Colonic mucosa (tissue), 4 donors: Measurements from ENCODE around the gene HBP1. TPM values are rescaled to one million over a fixed set of nuclear protein-coding genes. Genes with fewer than 3 reads are reported as not detected.
"Not testable (repeated sequence)": the region's sequence is repeated elsewhere in the genome, so short reads cannot be mapped to it uniquely, and the experiment has no call there.

Source experiments
- DNase-seq: peaks from one replicate; pipeline ENCODE4 v3.0.0-alpha.2; 2020
- H3K27ac ChIP-seq: fragments of 200-600 bp; one replicate; pipeline ENCODE4 v1.8.0; 2021
- H3K27me3 ChIP-seq: fragments of 200-600 bp; one replicate; pipeline ENCODE4 v1.8.0; 2021
- H3K36me3 ChIP-seq: fragments of 200-600 bp; one replicate; pipeline ENCODE4 v1.8.0; 2021
- H3K4me1 ChIP-seq: fragments of 200-600 bp; one replicate; pipeline ENCODE4 v1.8.0; 2021; ENCODE audit warnings: mild to moderate bottlenecking
- H3K4me3 ChIP-seq: fragments of 200-600 bp; one replicate; pipeline ENCODE4 v1.8.0; 2021
- H3K9ac ChIP-seq, 2 donors: one replicate each; pipeline ENCODE4 v1.7.0; 2013; ENCODE audit warnings: control low read depth in 2 of 2, low read depth in 2 of 2, low read length in 2 of 2
- H3K9me3 ChIP-seq: fragments of 200-600 bp; one replicate; pipeline ENCODE4 v1.8.0; 2021
- CTCF ChIP-seq: fragments of 200-600 bp; IDR thresholded peaks from one replicate; pipeline ENCODE4 v1.8.0; 2022; ENCODE audit warnings: antibody characterized with exemption, mild to moderate bottlenecking
- intact Hi-C: fragments of 100-400 bp; cut with DNase I; formaldehyde crosslinking; loops from one replicate; pipeline ENCODE4 v1.14.1; 2022
- total RNA-seq, 2 donors: library from RNA; stranded (reverse); fragmentation: NEBNext Ultra II Directional in 1 of 2; extraction: Animal tissue kit (Norgen Biotek cat#: 25700) in 1 of 2; gene quantifications; one replicate each; pipeline ENCODE4 v1.2.1, GENCODE V29; 2021
- donor health status: healthy.
- donor health status: DM: no; HTN: no; CAD: no.
- donor health status: DM: no; HTN: no; CAD: no.

Gene HBP1
- total RNA-seq, 2 donors from 2014 or later: 25.1 to 78.7 TPM

DNA sequence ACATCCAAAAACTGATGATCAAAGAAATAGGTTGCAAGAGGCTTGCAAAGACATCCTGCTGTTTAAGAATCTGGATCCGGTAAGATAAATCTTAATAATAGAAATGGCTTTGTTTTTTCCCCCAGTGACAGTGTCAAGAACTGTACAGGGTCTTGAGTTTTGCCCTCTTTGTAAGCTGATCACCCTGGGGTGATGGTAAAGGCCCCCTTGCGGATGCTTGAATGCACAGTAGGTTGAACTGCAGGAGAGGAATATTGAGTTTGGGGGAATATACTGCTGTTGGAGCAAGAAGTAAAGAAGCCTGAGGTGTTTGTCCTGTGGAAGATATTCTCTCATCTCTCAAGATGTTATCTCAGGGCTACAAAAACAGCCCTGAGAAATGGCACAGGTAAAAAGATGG lies 40.6 kb upstream of the HBP1 start:
- no peak overlapping the region for H3K9ac ChIP-seq

GRCh38 chr7:107128748-107129147 lies 40.1 kb upstream of the HBP1 start:
- H3K4me3 ChIP-seq: no peak overlapping the region
- no peak for DNase-seq

More for the DNA sequence above, 40.6 kb upstream of the HBP1 start:
- TF ChIP-seq CTCF: no peak
- Histone ChIP-seq H3K27me3 (no peaks in the 10 kb centered on the region), H3K36me3 (no peaks in the 10 kb centered on the region), H3K4me1 (no peaks in the 10 kb centered on the region), H3K27ac (no peak overlapping the region), H3K9me3 (no peaks in the 10 kb centered on the region), H3K4me3 (no peak overlapping the region)
- intact Hi-C loops: loop anchor here (1.0 kb wide), 1 partner anchor 13 kb away; no protein-coding TSS in a partner anchor
- no peak for DNase-seq

DNA sequence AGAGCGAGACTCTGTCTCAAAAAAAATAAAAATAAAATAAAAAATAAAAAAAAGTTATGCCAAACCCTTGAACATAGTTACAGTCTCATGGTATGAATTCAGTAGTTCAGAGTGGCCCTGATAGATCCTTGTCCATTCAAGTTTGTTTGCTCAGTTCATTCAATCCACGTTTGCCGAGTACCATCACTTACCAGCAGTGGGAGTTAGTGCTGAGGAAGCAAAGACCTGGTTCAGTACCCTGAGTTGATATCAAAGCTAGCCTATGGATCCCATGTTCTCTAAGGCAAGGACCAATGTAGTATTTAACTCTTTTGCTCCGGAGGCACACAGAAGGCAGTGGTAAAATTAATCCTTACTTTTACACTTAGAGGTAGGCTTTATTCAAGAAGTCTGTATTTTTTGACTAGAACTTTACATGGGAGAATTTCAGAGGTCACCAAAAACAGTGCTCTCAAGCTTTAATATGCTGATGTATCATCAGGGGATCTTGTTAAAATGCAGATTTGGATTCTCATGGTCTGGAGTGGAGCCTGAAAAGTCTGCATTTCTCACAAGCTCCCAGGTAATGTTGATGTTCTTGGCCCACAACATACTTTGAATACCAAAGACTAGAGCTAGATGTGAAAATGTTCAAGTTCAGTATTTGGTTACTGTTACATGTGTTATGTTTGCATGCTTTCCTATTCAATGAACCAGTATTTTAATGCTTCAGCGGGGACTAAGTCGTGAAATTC lies 38.1 kb upstream of the HBP1 start:
- no peak for TF ChIP-seq CTCF
- intact Hi-C loops: no loop called here

More at GRCh38 chr7:107128748-107129147, 40.1 kb upstream of the HBP1 start:
- no peaks in the 10 kb centered on the region for H3K27me3 ChIP-seq
- no peaks in the 10 kb centered on the region for H3K4me1 ChIP-seq
- no peak for TF ChIP-seq CTCF
- intact Hi-C loops: loop anchor here (1.0 kb wide), 1 partner anchor 13 kb away; no protein-coding TSS in a partner anchor
- no peaks in the 10 kb centered on the region for H3K9me3 ChIP-seq
- H3K9ac ChIP-seq: no peak overlapping the region
- H3K27ac ChIP-seq: no peak overlapping the region
- H3K36me3 ChIP-seq: no peaks in the 10 kb centered on the region

DNA sequence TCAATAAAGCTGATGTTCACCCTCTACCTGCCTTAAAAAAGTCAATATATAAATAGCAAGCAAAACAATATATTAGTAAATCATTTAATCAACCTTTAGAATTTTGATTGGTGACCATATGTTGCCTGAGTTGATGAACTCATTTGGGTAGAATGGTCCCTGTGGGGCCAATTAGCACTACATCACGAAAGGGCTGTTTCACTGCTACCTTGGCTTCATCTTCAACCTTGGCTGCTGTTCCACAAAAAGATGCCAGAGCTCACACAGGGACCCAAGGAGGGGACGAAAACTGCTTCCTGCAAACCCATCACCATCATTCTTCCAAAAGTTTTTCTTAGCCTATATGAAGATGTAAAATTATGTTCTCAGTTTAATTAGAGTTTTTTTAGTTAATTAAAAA lies 35.4 kb upstream of the HBP1 start:
- H3K27me3 ChIP-seq: no peaks in the 10 kb centered on the region
- H3K4me1 ChIP-seq: no peaks in the 10 kb centered on the region
- intact Hi-C loops: no loop called here
- H3K4me3 ChIP-seq: no peak overlapping the region
- H3K36me3 ChIP-seq: no peaks in the 10 kb centered on the region
- no peak for DNase-seq
- TF ChIP-seq CTCF: no peak
- H3K9me3 ChIP-seq: no peaks in the 10 kb centered on the region
- no peak overlapping the region for H3K27ac ChIP-seq
- H3K9ac ChIP-seq: no peak overlapping the region

More for the DNA sequence above, 38.1 kb upstream of the HBP1 start:
- no peaks in the 10 kb centered on the region for H3K4me1 ChIP-seq
- H3K9me3 ChIP-seq: no peaks in the 10 kb centered on the region
- no peak overlapping the region for H3K27ac ChIP-seq
- no peaks in the 10 kb centered on the region for H3K27me3 ChIP-seq
- H3K4me3 ChIP-seq: no peak overlapping the region
- DNase-seq: no peak
- H3K36me3 ChIP-seq: no peaks in the 10 kb centered on the region
- no peak overlapping the region for H3K9ac ChIP-seq

- intact Hi-C loops: no loop called here
- Histone ChIP-seq H3K4me3 (no peak overlapping the region), H3K36me3 (no peaks in the 10 kb centered on the region), H3K27ac (no peak overlapping the region), H3K9me3 (no peaks in the 10 kb centered on the region), H3K4me1 (no peaks in the 10 kb centered on the region), H3K27me3 (no peaks in the 10 kb centered on the region), H3K9ac (no peak overlapping the region)
- no peak for DNase-seq
- no peak for TF ChIP-seq CTCF
Measured at GRCh38 chr7:107138696-107139420, 29.9 kb upstream of the HBP1 start.

- H3K4me1 ChIP-seq, H3K9me3 ChIP-seq, intact Hi-C loops, H3K9ac ChIP-seq, H3K27me3 ChIP-seq, H3K27ac ChIP-seq, H3K36me3 ChIP-seq, H3K4me3 ChIP-seq, DNase-seq: not testable (repeated sequence)
Measured at GRCh38 chr7:107143875-107144274, 24.9 kb upstream of the HBP1 start.
